ENCODE results near the gene RBM39.
"Not testable (repeated sequence)": the region's sequence is repeated elsewhere in the genome, so short reads cannot be mapped to it uniquely, and the experiment has no call there.

DNA sequence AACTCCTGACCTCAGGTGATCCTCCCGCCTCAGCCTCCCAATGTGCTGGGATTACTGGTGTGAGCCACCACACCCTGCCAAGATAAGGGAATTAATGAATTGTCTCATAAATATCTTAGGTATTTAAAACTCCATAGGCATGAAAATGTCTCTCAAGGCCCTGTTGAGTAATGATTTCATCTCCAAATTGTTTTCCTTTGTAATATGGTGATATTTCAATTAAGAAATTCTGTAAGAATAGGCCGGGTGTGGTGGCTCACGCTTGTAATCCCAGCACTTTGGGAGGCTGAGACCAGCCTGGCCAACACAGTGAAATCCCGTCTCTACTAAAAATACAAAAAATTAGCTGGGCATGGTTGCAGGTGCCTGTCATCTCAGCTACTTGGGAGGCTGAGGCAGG, 43.5 kb upstream of the RBM39 start:
- not testable (repeated sequence) for TF ChIP-seq CTCF (IDR thresholded peaks at IDR 0.05); POLR2A (IDR thresholded peaks at IDR 0.05; ENCODE audit: low read depth); POLR2AphosphoS5 (IDR thresholded peaks at IDR 0.05); EP300 (IDR thresholded peaks at IDR 0.05)
